GM19023 (cell line): Measurements from ENCODE around the gene APC2.

ENCODE experiments used
- ATAC-seq: cut with Tn5 transposase; IDR thresholded peaks from one replicate; pipeline ENCODE4 v1.9.1; 2021; ENCODE audit warnings: mild to moderate bottlenecking, moderate library complexity; ENCODE audit not compliant: unreplicated experiment

The APC2 gene

DNA sequence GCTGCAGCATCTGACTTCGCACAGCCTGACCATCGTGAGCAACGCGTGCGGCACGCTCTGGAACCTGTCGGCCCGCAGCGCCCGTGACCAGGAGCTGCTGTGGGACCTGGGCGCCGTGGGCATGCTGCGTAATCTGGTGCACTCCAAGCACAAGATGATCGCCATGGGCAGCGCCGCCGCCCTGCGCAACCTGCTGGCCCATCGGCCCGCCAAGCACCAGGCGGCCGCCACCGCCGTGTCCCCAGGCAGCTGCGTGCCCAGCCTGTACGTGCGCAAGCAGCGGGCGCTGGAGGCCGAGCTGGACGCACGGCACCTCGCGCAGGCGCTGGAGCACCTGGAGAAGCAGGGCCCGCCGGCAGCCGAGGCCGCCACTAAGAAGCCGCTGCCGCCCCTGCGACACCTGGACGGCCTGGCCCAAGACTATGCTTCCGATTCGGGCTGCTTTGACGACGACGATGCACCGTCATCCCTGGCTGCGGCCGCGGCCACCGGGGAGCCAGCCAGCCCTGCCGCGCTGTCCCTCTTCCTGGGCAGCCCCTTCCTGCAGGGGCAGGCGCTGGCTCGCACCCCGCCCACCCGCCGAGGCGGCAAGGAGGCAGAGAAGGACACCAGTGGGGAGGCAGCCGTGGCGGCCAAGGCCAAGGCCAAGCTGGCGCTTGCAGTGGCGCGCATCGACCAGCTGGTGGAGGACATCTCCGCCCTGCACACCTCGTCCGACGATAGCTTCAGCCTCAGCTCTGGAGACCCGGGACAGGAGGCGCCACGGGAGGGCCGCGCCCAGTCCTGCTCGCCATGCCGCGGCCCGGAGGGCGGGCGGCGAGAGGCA is 15.5 kb downstream of the APC2 start:
- no peak for ATAC-seq

GRCh38 chr19:1466018-1466460 is 16.1 kb downstream of the APC2 start:
- no peak for ATAC-seq

DNA sequence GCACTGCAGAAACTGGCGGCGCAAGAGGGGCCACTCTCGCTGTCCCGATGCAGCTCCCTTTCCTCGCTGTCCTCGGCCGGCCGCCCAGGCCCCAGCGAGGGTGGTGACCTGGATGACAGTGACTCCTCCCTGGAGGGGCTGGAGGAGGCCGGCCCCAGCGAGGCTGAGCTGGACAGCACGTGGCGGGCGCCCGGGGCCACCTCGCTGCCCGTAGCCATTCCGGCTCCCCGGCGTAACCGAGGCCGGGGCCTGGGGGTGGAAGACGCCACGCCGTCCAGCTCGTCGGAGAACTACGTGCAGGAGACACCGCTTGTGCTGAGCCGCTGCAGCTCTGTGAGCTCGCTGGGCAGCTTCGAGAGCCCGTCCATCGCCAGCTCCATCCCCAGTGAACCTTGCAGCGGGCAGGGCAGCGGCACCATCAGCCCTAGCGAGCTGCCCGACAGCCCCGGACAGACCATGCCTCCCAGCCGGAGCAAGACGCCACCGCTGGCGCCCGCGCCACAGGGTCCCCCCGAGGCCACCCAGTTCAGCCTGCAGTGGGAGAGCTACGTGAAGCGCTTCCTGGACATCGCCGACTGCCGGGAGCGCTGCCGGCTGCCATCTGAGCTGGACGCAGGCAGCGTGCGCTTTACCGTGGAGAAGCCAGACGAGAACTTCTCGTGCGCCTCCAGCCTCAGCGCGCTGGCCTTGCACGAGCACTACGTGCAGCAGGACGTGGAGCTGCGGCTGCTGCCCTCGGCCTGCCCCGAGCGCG is 16.7 kb downstream of the APC2 start:
- no peak for ATAC-seq

- no peak for ATAC-seq
Observed at GRCh38 chr19:1467215-1467489, 17.2 kb downstream of the APC2 start.

GRCh38 chr19:1467490-1468273 is 17.8 kb downstream of the APC2 start:
- ATAC-seq, result no peak

GRCh38 chr19:1468274-1468820 is 18.4 kb downstream of the APC2 start:
- no peak for ATAC-seq

DNA sequence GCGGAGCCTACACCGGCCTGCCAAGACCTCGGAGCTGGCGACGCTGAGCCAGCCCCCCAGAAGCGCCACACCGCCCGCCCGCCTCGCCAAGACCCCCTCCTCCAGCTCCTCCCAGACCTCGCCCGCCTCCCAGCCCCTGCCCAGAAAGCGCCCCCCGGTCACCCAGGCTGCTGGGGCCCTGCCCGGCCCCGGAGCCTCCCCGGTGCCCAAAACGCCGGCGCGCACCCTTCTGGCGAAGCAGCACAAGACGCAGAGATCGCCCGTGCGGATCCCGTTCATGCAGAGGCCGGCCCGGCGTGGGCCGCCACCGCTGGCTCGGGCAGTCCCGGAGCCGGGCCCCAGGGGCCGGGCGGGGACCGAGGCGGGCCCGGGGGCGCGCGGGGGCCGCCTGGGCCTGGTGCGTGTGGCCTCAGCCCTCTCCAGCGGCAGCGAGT is 18.9 kb downstream of the APC2 start:
- no peak for ATAC-seq

GRCh38 chr19:1469255-1470054 is 19.5 kb downstream of the APC2 start:
- no peak for ATAC-seq

DNA sequence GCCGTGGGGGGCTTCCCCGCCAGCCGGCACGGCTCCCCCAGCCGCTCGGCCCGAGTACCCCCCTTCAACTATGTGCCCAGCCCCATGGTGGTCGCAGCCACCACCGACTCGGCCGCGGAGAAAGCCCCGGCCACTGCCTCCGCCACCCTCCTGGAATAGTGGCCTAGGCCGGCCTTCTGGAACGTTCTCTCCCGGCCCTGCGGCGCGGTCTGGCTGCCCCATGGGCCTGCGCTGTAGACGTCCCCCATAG is 20.1 kb downstream of the APC2 start:
- no peak for ATAC-seq

DNA sequence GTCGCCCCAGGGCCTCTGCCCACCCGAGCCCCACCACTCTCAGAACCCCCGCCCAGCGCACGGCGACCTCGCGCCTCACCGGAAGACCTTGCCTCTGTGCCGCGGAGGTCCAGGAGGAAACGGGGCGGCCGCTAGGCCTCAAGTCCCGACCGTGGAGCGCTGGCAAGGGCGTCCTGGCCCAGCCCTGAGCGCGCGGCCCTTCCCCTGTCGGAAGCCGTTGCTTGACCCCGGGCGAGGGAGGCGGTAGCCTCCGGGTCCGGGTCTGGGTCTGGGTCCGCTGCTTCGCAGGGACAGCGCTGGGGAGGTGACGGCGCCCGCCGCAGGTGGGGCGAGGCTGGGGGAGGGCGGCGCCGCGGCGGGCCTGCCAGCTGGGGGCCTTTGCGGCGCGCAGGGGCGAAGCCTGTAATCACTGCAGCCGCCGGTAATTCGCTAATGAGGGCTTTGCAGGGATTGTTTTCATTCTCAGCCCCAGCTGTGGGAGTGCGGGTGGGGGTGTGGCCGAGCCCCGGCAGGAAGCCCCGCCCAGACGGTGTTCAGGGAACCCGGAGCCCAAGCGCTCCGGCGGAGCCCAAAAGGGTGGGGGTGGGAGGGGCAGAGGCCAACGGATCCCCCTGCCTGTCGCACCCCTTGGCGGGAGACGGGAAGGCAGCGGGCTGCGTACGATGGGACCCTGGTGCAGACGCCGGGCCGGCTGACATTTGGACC is 20.5 kb downstream of the APC2 start:
- no peak for ATAC-seq

DNA sequence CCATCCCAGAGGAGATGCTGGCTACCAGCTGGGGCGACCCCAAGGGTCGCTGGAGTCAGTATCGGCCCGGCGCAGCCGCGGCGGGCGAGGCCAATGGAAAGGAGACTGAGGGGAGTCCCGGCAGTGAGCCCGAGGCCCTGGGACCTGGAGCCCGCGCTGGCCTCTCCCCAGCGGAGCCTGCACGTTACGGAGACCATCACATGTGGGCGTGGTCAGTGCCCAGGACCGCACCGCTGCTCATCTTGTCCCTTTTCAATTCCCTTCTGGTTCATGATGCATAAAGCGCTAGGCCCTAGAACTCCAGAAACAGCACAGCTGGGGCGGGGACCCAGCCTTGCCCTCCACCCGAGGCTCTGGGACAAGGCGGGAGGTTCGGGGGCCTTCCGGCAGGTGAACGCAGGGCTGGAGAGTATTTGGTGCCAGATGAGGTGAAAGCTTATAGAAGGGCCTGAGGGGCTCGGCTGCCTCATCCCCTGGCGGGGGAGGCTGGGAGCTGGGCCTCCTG is 21.1 kb downstream of the APC2 start:
- no peak for ATAC-seq

- no peak for ATAC-seq
Observed at GRCh38 chr19:1471515-1472160, 21.7 kb downstream of the APC2 start.

- no peak for ATAC-seq
Observed at GRCh38 chr19:1472231-1473084, 22.5 kb downstream of the APC2 start.

GRCh38 chr19:1473085-1473851 is 23.3 kb downstream of the APC2 start:
- ATAC-seq, result no peak

- ATAC-seq, result no peak
Observed at GRCh38 chr19:1474011-1474764, 24.3 kb downstream of the APC2 start.

GRCh38 chr19:1474765-1475351 is 24.9 kb downstream of the APC2 start:
- no peak for ATAC-seq
